Stimulated activated CD8-positive, alpha-beta memory T cell treated with anti-CD3 and anti-CD28 coated beads, Interleukin-7, amount 100 ng/mL, for 48 hours (primary cell): ENCODE data around the gene SKP2.
"Not testable (repeated sequence)": the region's sequence is repeated elsewhere in the genome, so short reads cannot be mapped to it uniquely, and the experiment has no call there.

Experiments used
- DNase-seq, 2 donors: peaks; one replicate each; pipeline ENCODE4 v3.0.0-alpha.2; 2020; ENCODE audit warnings: low read depth in 1 of 2; ENCODE audit errors: extremely low read depth in 1 of 2

The SKP2 gene

GRCh38 chr5:36198281-36198680, 46.4 kb downstream of the SKP2 start:
- DNase-seq: no peak

- not testable (repeated sequence) for DNase-seq
Measured at GRCh38 chr5:36198783-36199182, 46.9 kb downstream of the SKP2 start.

- DNase-seq: no peak
Measured at GRCh38 chr5:36199620-36200019, 47.7 kb downstream of the SKP2 start.

- no peak for DNase-seq
Measured at GRCh38 chr5:36200513-36200912, 48.6 kb downstream of the SKP2 start.

- DNase-seq: no peak
Measured at GRCh38 chr5:36202521-36202961, 50.6 kb downstream of the SKP2 start.

- no peak for DNase-seq
Measured at GRCh38 chr5:36205329-36205728, 53.4 kb downstream of the SKP2 start.

GRCh38 chr5:36206913-36207312, 55.0 kb downstream of the SKP2 start:
- no peak for DNase-seq

- DNase-seq: no peak
Measured at GRCh38 chr5:36208786-36209185, 56.9 kb downstream of the SKP2 start.

GRCh38 chr5:36209664-36210063, 57.8 kb downstream of the SKP2 start:
- DNase-seq: no peak

GRCh38 chr5:36214436-36214835, 62.5 kb downstream of the SKP2 start:
- DNase-seq: no peak

- DNase-seq: no peak
Measured at GRCh38 chr5:36215910-36216309, 64.0 kb downstream of the SKP2 start.

- no peak for DNase-seq
Measured at GRCh38 chr5:36217567-36217966, 65.7 kb downstream of the SKP2 start.

GRCh38 chr5:36217988-36218387, 66.1 kb downstream of the SKP2 start:
- DNase-seq: no peak

GRCh38 chr5:36222620-36223019, 70.7 kb downstream of the SKP2 start:
- no peak for DNase-seq

- DNase-seq: no peak
Measured at GRCh38 chr5:36227046-36227445, 75.1 kb downstream of the SKP2 start.

GRCh38 chr5:36228505-36228904, 76.6 kb downstream of the SKP2 start:
- DNase-seq: no peak

GRCh38 chr5:36230151-36230790, 78.4 kb downstream of the SKP2 start:
- no peak for DNase-seq

- DNase-seq: no peak
Measured at GRCh38 chr5:36232533-36232932, 80.6 kb downstream of the SKP2 start.
